K562 (cell line): ENCODE results near the gene HPSE2. TPM values are rescaled to one million over a fixed set of nuclear protein-coding genes. Genes with fewer than 3 reads are reported as not detected.

Experiments
- ATAC-seq: fragments of 200-7000 bp; cut with Tn5 transposase; 3 replicates; pipeline ENCODE4 v1.9.1; 2020; ENCODE audit warnings: moderate library complexity
- BruUV-seq: library from RNA; stranded (reverse); fragments of 400-500 nt; replicated peaks from 2 replicates; lab custom pipeline; 2021; lab: Mats Ljungman, UMichigan
- CTCF ChIA-PET: fragments of 300-600 bp; formaldehyde crosslinking; extraction: SDS; loops from one replicate; lab custom pipeline; 2021; ENCODE audit warnings: low intra/inter-chr PET ratio; lab: Yijun Ruan, JAX
- POLR2A ChIA-PET: fragments of 300-600, 350-650 bp; sonication (Branson Sonifier 250); formaldehyde crosslinking; extraction: SDS; loops from one replicate; lab custom pipeline; 2021; ENCODE audit warnings: antibody characterized with exemption, inconsistent platforms; lab: Yijun Ruan, JAX
- DNase-seq, 4 experiments: peaks; one replicate each; pipeline versions ENCODE4 v3.0.0 to v3.0.0-alpha.2; 2011 to 2018; ENCODE audit warnings: low spot score in 3 of 4, mixed read lengths in 3 of 4; ENCODE audit errors: extremely low read depth in 1 of 4
- FAIRE-seq: peaks from 2 replicates; lab custom pipeline; 2011; peaks lifted over from hg19 to GRCh38; lab: Jason Lieb, UNC
- H2AFZ ChIP-seq: 2 replicates; pipeline ENCODE4 v1.6.0; 2011; ENCODE audit warnings: low read depth, low read length, control low read depth, inconsistent platforms
- H3K27ac ChIP-seq: fragments of 200-600 bp; 3 replicates; pipeline ENCODE4 v1.8.0; 2011; ENCODE audit warnings: low read depth, mild to moderate bottlenecking, control low read depth, inconsistent platforms, low read length, moderate library complexity, mixed read lengths; ENCODE audit errors: extremely low read depth
- H3K27me3 ChIP-seq, 2 experiments: fragments of 300-600 bp in 1 of 2; 2 replicates in 1 of 2; 3 replicates in 1 of 2; pipeline versions ENCODE4 v1.6.0 to v1.8.0; 2011; ENCODE audit warnings: inconsistent platforms in 2 of 2, low read length in 2 of 2, mild to moderate bottlenecking in 1 of 2, mixed read lengths in 1 of 2, moderate library complexity in 1 of 2; ENCODE audit not compliant: control insufficient read depth in 2 of 2, insufficient read depth in 2 of 2
- H3K36me3 ChIP-seq: fragments of 300-600 bp; 3 replicates; pipeline ENCODE4 v1.8.0; 2011; ENCODE audit warnings: mild to moderate bottlenecking, low read length, inconsistent platforms; ENCODE audit not compliant: control insufficient read depth, insufficient read depth
- H3K4me1 ChIP-seq, 2 experiments: fragments of 200-600 bp in 1 of 2; replicated peaks in 1 of 2; 2 replicates in 1 of 2; 3 replicates in 1 of 2; pipeline versions ENCODE4 v1.5.1 to v1.8.0; 2011; ENCODE audit warnings: inconsistent platforms in 2 of 2, low read length in 2 of 2, mild to moderate bottlenecking in 1 of 2, mixed read lengths in 1 of 2, moderate library complexity in 1 of 2; ENCODE audit not compliant: control insufficient read depth in 2 of 2, insufficient read depth in 2 of 2
- H3K4me2 ChIP-seq: 2 replicates; pipeline ENCODE4 v1.6.1; 2011; ENCODE audit warnings: low read length, control low read depth, inconsistent platforms, mixed read lengths; ENCODE audit not compliant: insufficient read depth
- H3K4me3 ChIP-seq: fragments of 200-600 bp; sonication (generic), shearing (Covaris generic); 2 replicates; pipeline ENCODE4 v1.5.1; 2016; ENCODE audit warnings: control low read depth, inconsistent platforms
- H3K79me2 ChIP-seq: fragments of 200-600 bp; 3 replicates; pipeline ENCODE4 v1.8.0; 2011; ENCODE audit warnings: low read length, inconsistent platforms; ENCODE audit not compliant: control insufficient read depth, insufficient read depth
- H3K9ac ChIP-seq, 2 experiments: 2 replicates each; pipeline versions ENCODE4 v1.6.0 to v1.6.1; 2011; ENCODE audit warnings: low read depth in 2 of 2, low read length in 2 of 2, control low read depth in 1 of 2, inconsistent platforms in 1 of 2, mild to moderate bottlenecking in 1 of 2, mixed read lengths in 1 of 2; ENCODE audit not compliant: insufficient read depth in 1 of 2
- H3K9me1 ChIP-seq: one replicate; pipeline ENCODE4 v1.6.0; 2011; ENCODE audit warnings: inconsistent platforms, mild to moderate bottlenecking, low read length, moderate library complexity; ENCODE audit not compliant: control insufficient read depth, insufficient read depth
- H3K9me3 ChIP-seq: replicated peaks from 2 replicates; pipeline ENCODE4 v1.5.1; 2011; ENCODE audit warnings: low read depth, low read length, inconsistent platforms; ENCODE audit not compliant: control insufficient read depth, insufficient read depth
- H4K20me1 ChIP-seq: replicated peaks from 2 replicates; pipeline ENCODE4 v1.6.1; 2011; ENCODE audit warnings: low read length, inconsistent platforms, mixed read lengths; ENCODE audit not compliant: control insufficient read depth, insufficient read depth
- ARID2 ChIP-seq: fragments of 450-650 bp; IDR thresholded peaks from 2 replicates; pipeline ENCODE4 v1.6.1; 2017; ENCODE audit warnings: antibody characterized with exemption, mild to moderate bottlenecking
- BDP1 ChIP-seq: IDR thresholded peaks from 3 replicates; pipeline ENCODE4 v1.6.1; 2011; ENCODE audit not compliant: insufficient read length, insufficient read depth
- ETV6 ChIP-seq, 3 experiments: fragments of 150-350 bp in 1 of 3; sonication (generic) in 1 of 3; formaldehyde crosslinking in 1 of 3; IDR thresholded peaks; 2 replicates each; pipeline versions ENCODE4 v1.6.1 to v1.8.0; 2014 to 2022; ENCODE audit warnings: borderline replicate concordance in 2 of 3, low read depth in 2 of 3, antibody characterized with exemption in 1 of 3, low read length in 1 of 3, mild to moderate bottlenecking in 1 of 3, missing genetic modification reagents in 1 of 3
- NEUROD1 ChIP-seq: fragments of 150-350 bp; IDR thresholded peaks from 2 replicates; pipeline ENCODE4 v1.6.1; 2014; ENCODE audit warnings: borderline replicate concordance, low read length, low read depth; ENCODE audit not compliant: partially characterized antibody
- SNIP1 ChIP-seq: fragments of 450-650 bp; IDR thresholded peaks from 2 replicates; pipeline ENCODE4 v1.7.1; 2017; ENCODE audit warnings: low read depth, mild to moderate bottlenecking
- TAF9B ChIP-seq: fragments of 450-650 bp; IDR thresholded peaks from 2 replicates; pipeline ENCODE4 v1.6.1; 2018; ENCODE audit warnings: mild to moderate bottlenecking; ENCODE audit not compliant: partially characterized antibody
- ZBTB2 ChIP-seq: fragments of 450-650 bp; IDR thresholded peaks from 2 replicates; pipeline ENCODE4 v1.6.1; 2016; ENCODE audit warnings: antibody characterized with exemption
- WGBS: fragments of 100-300 bp; shearing (Covaris generic); methylation state at CpG from one replicate; pipeline ENCODE4 v1.1.6; 2016; ENCODE audit warnings: low coverage, mixed read lengths; ENCODE audit not compliant: insufficient coverage; ENCODE audit errors: missing lambda C conversion rate; 5-methylcytosine and 5-hydroxymethylcytosine counted together
- in situ Hi-C: fragments of 300-500 bp; cut with MboI; formaldehyde crosslinking; loops from 4 replicates; pipeline ENCODE4 v1.15.0; 2018; ENCODE audit warnings: inconsistent platforms, mixed read lengths
- intact Hi-C: fragments of 100-400 bp; cut with micrococcal nuclease; formaldehyde crosslinking; loops from 2 replicates; pipeline ENCODE4 v1.14.2; 2022
- polyA plus RNA-seq, 8 experiments: library from polyadenylated mRNA; depleted of rRNA in 4 of 8; stranded (reverse) in 5 of 8; unstranded in 3 of 8; fragments of >200 nt; fragmentation: Nextera tagmentation in 2 of 8; fragmentation: Illumina TruSeq in 1 of 8; extraction: Ambion mirVana in 2 of 8; extraction: Trizol in 1 of 8; gene quantifications; 2 replicates each; pipeline versions ENCODE4 v1.2.1 to v1.2.3, GENCODE V29; 2011 to 2014; ENCODE audit warnings: inconsistent platforms in 1 of 8, missing spikeins in 1 of 8
- total RNA-seq, 7 experiments: library from RNA; depleted of rRNA in 6 of 7; stranded (reverse); fragments of >200 nt in 6 of 7; fragmentation: Illumina TruSeq in 2 of 7; extraction: Trizol in 2 of 7; gene quantifications; 2 replicates each; pipeline versions ENCODE4 v1.2.1 to v1.2.3, GENCODE V29; 2011 to 2021; ENCODE audit warnings: low replicate concordance in 1 of 7
- TF ChIP-seq, protein P1 (sequence below): sonication (generic); formaldehyde crosslinking; IDR thresholded peaks from 2 replicates; pipeline ENCODE4 v1.8.1; 2023; ENCODE audit warnings: mild to moderate bottlenecking, missing genetic modification reagents, moderate library complexity

HPSE2 gene
- total and polyA plus RNA-seq, 9 of the 15 experiments (the other 6 are each of a cell fraction or from before 2014, with no cell fraction given), result 0.03 to 0.10 (median 0.04) TPM; not detected in 2

DNA sequence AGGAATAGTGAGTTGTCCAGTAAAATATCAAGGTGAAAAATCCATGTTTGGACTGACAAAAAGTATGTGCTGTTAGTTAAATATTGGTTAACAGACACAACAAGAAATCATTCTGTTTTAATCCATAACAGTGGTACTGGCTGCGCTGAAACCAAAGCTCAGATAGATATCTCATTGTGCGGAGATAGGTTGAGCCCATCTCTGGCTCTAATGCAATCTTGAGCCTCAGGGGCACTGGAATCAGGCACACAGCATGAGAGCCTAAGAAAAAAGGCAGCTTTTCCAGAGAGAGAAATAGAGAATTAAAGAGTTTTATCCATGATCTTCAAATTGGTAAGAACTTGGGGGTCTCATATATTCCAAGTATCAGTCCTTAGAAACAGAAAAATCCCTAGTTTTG lies 373.7 kb downstream of the HPSE2 start:
- Histone ChIP-seq H3K9me3 (no peaks in the 10 kb centered on the region), H3K4me3 (no peak overlapping the region), H3K9me1 (no peaks in the 10 kb centered on the region), H3K4me1 (no peaks in the 10 kb centered on the region), H3K36me3 (no peaks in the 10 kb centered on the region)
- 94% methylated on average over 2 of the region's 2 CpGs for WGBS
- ChIA-PET CTCF (no interaction called here), POLR2A (interaction anchor here (1.3 kb wide), 1 partner anchor 15 kb away, joined by 3 read pairs; no protein-coding TSS in a partner anchor)
- intact Hi-C loops, result no loop called here
- no TSS peak for BruUV-seq
- FAIRE-seq, result no peak
- no peak for TF ChIP-seq ETV6 (IDR thresholded peaks at IDR 0.05; ENCODE audit: borderline replicate concordance in 1 of 2, low read depth in 2 of 2, low read length in 1 of 2)
- TF ChIP-seq ETV6 (CRISPR knock-in tag; IDR thresholded peaks at IDR 0.05; ENCODE audit: borderline replicate concordance), result no peak
- TF ChIP-seq SNIP1, result no peak
- TF ChIP-seq TAF9B, result no peak
- TF ChIP-seq, protein P1, sequence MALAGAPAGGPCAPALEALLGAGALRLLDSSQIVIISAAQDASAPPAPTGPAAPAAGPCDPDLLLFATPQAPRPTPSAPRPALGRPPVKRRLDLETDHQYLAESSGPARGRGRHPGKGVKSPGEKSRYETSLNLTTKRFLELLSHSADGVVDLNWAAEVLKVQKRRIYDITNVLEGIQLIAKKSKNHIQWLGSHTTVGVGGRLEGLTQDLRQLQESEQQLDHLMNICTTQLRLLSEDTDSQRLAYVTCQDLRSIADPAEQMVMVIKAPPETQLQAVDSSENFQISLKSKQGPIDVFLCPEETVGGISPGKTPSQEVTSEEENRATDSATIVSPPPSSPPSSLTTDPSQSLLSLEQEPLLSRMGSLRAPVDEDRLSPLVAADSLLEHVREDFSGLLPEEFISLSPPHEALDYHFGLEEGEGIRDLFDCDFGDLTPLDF (CRISPR knock-in tag), result no peak
- no peak for TF ChIP-seq ARID2
- no peak for TF ChIP-seq NEUROD1
- TF ChIP-seq ZBTB2, result no peak
- TF ChIP-seq BDP1, result no peak
- TF ChIP-seq, all 486 proteins: peak for 0
- Histone ChIP-seq H3K4me2 (no peak overlapping the region), H3K27me3 (no peaks in the 10 kb centered on the region), H3K9ac (no peak overlapping the region), H4K20me1 (no peaks in the 10 kb centered on the region), H3K27ac (no peak overlapping the region), H3K79me2 (no peaks in the 10 kb centered on the region), H2AFZ (no peak overlapping the region)
- in situ Hi-C loops, result no loop called here
- no peak for ATAC-seq
- DNase-seq, result no peak
